ENCODE data around the gene SERPINA3.
"Not testable (repeated sequence)": the region's sequence is repeated elsewhere in the genome, so short reads cannot be mapped to it uniquely, and the experiment has no call there.

SERPINA3 gene

DNA sequence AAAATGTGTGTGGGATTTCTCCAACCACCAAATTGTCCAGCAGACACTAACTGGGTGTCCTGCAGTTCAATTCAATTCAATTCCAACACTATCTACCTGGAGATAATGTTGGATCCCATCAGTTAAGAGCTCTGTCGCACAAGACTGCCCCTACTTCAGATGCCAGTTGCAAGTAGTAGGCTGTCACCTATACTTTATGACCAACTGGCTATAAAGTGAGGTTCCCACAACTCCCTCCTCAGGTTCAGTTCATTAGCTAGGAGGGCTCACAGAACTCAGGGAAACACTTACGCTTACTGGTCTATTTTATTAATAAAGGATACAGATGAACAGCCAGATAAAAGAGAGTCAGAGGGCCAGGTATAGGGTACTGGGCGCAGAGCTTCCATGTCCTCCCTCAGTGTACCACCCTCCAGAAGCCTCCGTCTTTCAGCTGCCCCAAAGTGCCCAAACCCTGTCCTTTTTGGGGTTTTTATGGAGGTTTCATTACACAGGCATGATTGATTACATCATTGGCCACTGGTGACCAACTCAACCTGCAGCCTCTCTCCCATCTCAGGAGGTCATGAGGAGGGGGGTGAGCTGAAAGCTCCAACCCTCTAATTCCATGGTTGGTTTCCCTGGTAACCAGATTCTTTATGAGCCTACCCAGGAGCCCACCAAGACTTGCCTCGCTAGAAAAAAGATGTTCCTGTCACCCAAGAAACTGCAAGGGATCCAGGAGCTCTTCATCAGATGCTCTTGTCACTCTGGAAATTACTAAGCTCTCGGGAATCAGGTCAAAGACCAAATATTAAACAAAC lies 38.5 kb upstream of the SERPINA3 start:
- H3K36me3 ChIP-seq (ENCODE audit: control insufficient read depth in 2 of 2, insufficient read depth in 2 of 2, low read length in 2 of 2): no peaks in the 10 kb centered on the region
- H3K9me3 ChIP-seq (ENCODE audit: control insufficient read depth in 2 of 2, low read length in 2 of 2): no peaks in the 10 kb centered on the region
- no peak overlapping the region for H3K4me3 ChIP-seq (ENCODE audit: low read length in 2 of 2)
- H3K27me3 ChIP-seq (ENCODE audit: control insufficient read depth in 2 of 2, insufficient read depth in 2 of 2, low read length in 2 of 2): no peaks in the 10 kb centered on the region
- H3K27ac ChIP-seq (ENCODE audit: low read depth in 2 of 2, low read length in 2 of 2): no peak overlapping the region
- no peaks in the 10 kb centered on the region for H3K4me1 ChIP-seq (ENCODE audit: control insufficient read depth in 2 of 2, insufficient read depth in 2 of 2, low read length in 2 of 2)
- no peak overlapping the region for H3K9ac ChIP-seq (ENCODE audit: low read depth in 1 of 2, low read length in 2 of 2)

DNA sequence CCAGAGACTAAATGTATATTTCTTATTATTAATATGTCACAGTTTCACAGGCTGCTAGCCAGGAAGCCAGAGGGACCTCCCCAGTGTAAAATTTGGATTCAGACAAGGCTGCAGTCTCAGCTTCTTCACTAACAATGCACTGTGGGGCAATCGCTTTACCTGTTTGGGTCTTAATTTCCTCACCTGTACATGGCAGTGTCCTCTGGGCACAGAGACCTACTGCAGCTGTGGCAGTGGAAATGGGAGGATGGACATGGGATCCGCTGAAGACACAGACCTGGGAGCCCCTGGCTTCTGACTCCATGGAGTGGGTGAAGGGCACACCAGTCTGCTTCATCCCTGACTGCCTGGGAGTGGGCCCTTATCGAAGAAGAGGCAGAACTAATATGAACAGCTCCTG lies 37.9 kb upstream of the SERPINA3 start:
- no peak overlapping the region for H3K27ac ChIP-seq (ENCODE audit: low read depth in 2 of 2, low read length in 2 of 2)
- H3K27me3 ChIP-seq (ENCODE audit: control insufficient read depth in 2 of 2, insufficient read depth in 2 of 2, low read length in 2 of 2): no peaks in the 10 kb centered on the region
- H3K4me1 ChIP-seq (ENCODE audit: control insufficient read depth in 2 of 2, insufficient read depth in 2 of 2, low read length in 2 of 2): no peaks in the 10 kb centered on the region
- no peaks in the 10 kb centered on the region for H3K36me3 ChIP-seq (ENCODE audit: control insufficient read depth in 2 of 2, insufficient read depth in 2 of 2, low read length in 2 of 2)
- H3K4me3 ChIP-seq (ENCODE audit: low read length in 2 of 2): no peak overlapping the region
- no peaks in the 10 kb centered on the region for H3K9me3 ChIP-seq (ENCODE audit: control insufficient read depth in 2 of 2, low read length in 2 of 2)
- no peak overlapping the region for H3K9ac ChIP-seq (ENCODE audit: low read depth in 1 of 2, low read length in 2 of 2)

DNA sequence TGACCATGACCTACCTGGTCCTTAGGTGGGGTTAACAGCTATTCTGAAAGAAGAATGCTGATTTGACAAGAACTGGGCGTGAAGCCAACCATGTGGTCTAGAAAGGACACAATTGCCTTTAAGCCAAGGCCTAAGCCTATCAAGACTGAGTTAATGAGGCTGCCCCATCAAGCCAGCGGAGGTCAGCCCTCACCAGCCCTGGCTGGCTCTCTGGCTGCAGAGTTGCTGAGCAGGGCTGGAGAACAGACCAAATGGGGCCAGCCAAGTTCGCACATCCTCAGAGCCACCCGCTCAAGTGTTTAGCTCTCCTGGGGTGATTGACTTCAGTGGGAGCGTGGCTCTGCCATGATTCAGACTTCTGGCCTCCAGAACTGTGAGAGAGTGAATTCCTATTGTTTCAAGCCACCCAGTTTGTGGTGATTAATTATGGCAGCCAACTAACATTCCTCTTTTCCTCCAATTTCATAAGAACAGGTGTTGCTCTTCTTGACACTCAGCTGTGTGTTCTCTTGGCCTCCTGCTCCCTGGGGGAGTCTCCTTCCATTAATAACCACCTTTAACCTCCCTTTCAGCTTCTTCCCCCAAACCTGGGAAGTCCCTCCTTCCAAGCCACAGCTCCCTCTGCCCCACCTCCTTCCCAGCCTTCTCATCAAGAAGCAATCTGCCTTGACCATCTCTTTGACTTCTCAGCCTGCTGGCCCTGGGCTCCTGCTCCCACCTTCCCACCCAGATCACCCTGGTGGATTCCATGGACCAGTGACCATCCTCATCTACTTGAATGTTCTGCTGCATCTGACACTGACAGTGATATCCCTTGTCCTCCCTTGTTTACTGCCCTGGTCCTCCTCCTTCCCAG lies 36.2 kb upstream of the SERPINA3 start:
- Histone ChIP-seq H3K27ac (ENCODE audit: low read depth in 2 of 2, low read length in 2 of 2) (no peak overlapping the region), H3K9me3 (ENCODE audit: control insufficient read depth in 2 of 2, low read length in 2 of 2) (no peaks in the 10 kb centered on the region), H3K36me3 (ENCODE audit: control insufficient read depth in 2 of 2, insufficient read depth in 2 of 2, low read length in 2 of 2) (no peaks in the 10 kb centered on the region), H3K9ac (ENCODE audit: low read depth in 1 of 2, low read length in 2 of 2) (no peak overlapping the region), H3K4me1 (ENCODE audit: control insufficient read depth in 2 of 2, insufficient read depth in 2 of 2, low read length in 2 of 2) (no peaks in the 10 kb centered on the region), H3K27me3 (ENCODE audit: control insufficient read depth in 2 of 2, insufficient read depth in 2 of 2, low read length in 2 of 2) (no peaks in the 10 kb centered on the region), H3K4me3 (ENCODE audit: low read length in 2 of 2) (no peak overlapping the region)

DNA sequence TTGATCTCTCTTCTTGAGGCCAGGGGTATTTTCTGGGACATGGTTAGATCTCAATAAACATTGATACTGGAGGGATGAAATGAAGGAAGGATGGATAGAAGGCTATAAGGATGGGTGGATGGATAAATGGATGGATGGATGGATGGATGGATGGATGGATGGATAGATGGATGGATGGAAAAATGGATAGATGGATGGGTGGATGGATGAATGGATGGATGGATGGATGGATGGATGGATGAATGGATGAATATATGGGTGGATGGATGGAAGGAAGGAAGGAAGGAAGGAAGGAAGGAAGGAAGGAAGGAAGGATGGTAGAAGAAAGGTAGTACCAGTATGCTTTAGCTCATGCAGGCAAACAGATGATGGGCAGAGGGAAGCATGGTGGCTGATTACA lies 34.7 kb upstream of the SERPINA3 start:
- not testable (repeated sequence) for H3K36me3 ChIP-seq (ENCODE audit: control insufficient read depth in 2 of 2, insufficient read depth in 2 of 2, low read length in 2 of 2); H3K9me3 ChIP-seq (ENCODE audit: control insufficient read depth in 2 of 2, low read length in 2 of 2); H3K9ac ChIP-seq (ENCODE audit: low read depth in 1 of 2, low read length in 2 of 2); H3K27me3 ChIP-seq (ENCODE audit: control insufficient read depth in 2 of 2, insufficient read depth in 2 of 2, low read length in 2 of 2); H3K4me1 ChIP-seq (ENCODE audit: control insufficient read depth in 2 of 2, insufficient read depth in 2 of 2, low read length in 2 of 2); H3K27ac ChIP-seq (ENCODE audit: low read depth in 2 of 2, low read length in 2 of 2); H3K4me3 ChIP-seq (ENCODE audit: low read length in 2 of 2)

DNA sequence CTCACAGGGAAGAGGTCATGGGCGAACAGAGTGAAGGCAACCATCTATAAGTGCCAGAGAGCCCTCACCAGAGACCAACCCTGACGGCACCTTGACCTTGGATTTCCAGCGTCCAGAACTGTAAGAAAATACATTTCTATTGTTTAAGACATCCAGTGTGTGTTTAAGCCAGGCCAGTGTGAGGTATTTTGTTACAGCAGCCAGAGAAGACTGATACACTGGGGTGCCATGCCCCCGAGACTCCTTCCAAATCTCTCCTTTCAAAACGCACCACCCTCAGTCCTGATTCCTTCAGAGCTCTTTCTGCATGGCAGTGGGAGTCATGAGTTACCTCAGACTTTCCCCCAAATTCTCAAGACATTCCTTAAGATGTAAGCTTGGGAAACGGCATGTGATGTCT lies 33.5 kb upstream of the SERPINA3 start:
- Histone ChIP-seq H3K9me3 (ENCODE audit: control insufficient read depth in 2 of 2, low read length in 2 of 2) (no peaks in the 10 kb centered on the region), H3K4me3 (ENCODE audit: low read length in 2 of 2) (no peak overlapping the region), H3K27ac (ENCODE audit: low read depth in 2 of 2, low read length in 2 of 2) (no peak overlapping the region), H3K36me3 (ENCODE audit: control insufficient read depth in 2 of 2, insufficient read depth in 2 of 2, low read length in 2 of 2) (no peaks in the 10 kb centered on the region), H3K4me1 (ENCODE audit: control insufficient read depth in 2 of 2, insufficient read depth in 2 of 2, low read length in 2 of 2) (no peaks in the 10 kb centered on the region), H3K27me3 (ENCODE audit: control insufficient read depth in 2 of 2, insufficient read depth in 2 of 2, low read length in 2 of 2) (no peaks in the 10 kb centered on the region), H3K9ac (ENCODE audit: low read depth in 1 of 2, low read length in 2 of 2) (no peak overlapping the region)

DNA sequence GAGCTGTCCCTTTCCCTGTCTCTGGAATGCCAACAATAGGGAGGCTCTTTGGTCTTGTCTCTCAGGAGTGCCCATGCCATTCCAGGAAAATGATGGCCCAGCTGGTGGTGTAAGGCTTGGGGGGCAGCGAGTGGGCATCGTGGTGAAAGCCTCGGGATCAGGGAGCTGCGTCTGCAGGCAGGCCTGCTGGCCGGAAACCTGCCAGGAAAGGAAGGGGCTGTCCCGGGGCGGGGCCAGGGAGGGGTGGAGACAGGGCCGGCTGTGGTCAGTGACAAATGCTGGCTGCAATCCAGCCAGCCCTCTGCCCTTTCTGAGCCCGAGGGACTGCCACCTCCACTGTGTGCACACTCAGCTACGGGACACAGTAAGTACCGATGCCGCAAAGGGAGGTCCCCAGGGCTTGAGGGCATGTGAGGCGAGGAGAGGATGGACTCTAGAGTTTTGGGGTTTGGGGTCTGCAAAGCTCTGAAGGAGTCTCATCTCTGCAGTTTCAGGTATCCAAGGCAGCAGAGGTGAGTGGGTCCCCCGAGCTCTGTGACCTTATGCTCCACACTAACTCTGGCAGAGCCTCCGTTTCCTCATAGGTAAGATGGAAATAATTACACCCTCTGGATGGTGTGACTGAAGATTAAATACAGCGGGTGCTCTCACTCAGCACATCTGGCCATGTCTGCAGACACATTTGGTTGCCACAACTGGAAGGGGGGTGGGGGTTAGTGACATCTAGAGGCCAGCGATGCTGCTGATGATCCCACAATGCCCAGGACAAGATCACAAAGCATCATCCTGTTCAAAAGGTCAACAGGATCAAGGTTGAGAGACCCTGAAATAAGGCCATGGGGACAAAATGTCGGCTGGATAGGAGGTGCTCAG lies 30.8 kb upstream of the SERPINA3 start, which contains the start of gene SERPINA5:
Gene SERPINA5 (plus strand): TSS at position 300 of the 873 bp plus-strand sequence. CDS start 5,937 bp downstream, outside the sequence.
- Histone ChIP-seq H3K27ac (ENCODE audit: low read depth in 2 of 2, low read length in 2 of 2) (no peak within 1 kb of the TSS), H3K9me3 (ENCODE audit: control insufficient read depth in 2 of 2, low read length in 2 of 2) (no peaks in the 10 kb centered on the region), H3K27me3 (ENCODE audit: control insufficient read depth in 2 of 2, insufficient read depth in 2 of 2, low read length in 2 of 2) (no peaks in the 10 kb centered on the region), H3K4me1 (ENCODE audit: control insufficient read depth in 2 of 2, insufficient read depth in 2 of 2, low read length in 2 of 2) (no peaks in the 10 kb centered on the region), H3K36me3 (ENCODE audit: control insufficient read depth in 2 of 2, insufficient read depth in 2 of 2, low read length in 2 of 2) (no peaks in the 10 kb centered on the region), H3K4me3 (ENCODE audit: low read length in 2 of 2) (no peak within 1 kb of the TSS), H3K9ac (ENCODE audit: low read depth in 1 of 2, low read length in 2 of 2) (no peak within 1 kb of the TSS)

DNA sequence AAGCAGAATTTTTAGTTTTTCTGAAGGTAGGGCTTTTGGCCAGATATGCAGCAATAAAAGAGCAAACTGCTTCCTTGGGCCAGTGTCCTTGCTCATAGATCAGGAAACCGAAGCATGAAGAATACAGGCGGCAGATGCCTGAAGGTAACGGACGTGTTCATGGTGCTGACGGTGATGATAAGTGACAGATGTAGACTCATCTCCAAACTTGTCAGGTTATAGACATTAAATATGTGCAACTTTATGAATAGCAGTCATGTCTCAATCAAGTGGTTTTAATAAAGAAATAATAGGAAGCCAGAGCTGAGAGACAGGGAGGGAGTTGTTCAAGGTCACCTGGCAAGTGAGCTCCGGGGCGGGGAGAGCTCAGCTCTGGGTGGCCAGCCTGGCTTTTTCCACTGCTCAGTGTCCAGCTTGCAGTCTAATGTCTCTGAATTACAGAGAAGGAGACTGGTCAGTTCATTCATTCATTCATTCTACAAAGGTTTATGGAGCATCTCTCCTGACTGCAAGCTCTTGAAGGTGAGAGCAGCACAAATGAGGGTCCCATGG lies 29.9 kb upstream of the SERPINA3 start:
- H3K9me3 ChIP-seq (ENCODE audit: control insufficient read depth in 2 of 2, low read length in 2 of 2): no peaks in the 10 kb centered on the region
- no peak overlapping the region for H3K27ac ChIP-seq (ENCODE audit: low read depth in 2 of 2, low read length in 2 of 2)
- no peaks in the 10 kb centered on the region for H3K27me3 ChIP-seq (ENCODE audit: control insufficient read depth in 2 of 2, insufficient read depth in 2 of 2, low read length in 2 of 2)
- no peaks in the 10 kb centered on the region for H3K36me3 ChIP-seq (ENCODE audit: control insufficient read depth in 2 of 2, insufficient read depth in 2 of 2, low read length in 2 of 2)
- H3K4me3 ChIP-seq (ENCODE audit: low read length in 2 of 2): no peak overlapping the region
- no peak overlapping the region for H3K9ac ChIP-seq (ENCODE audit: low read depth in 1 of 2, low read length in 2 of 2)
- H3K4me1 ChIP-seq (ENCODE audit: control insufficient read depth in 2 of 2, insufficient read depth in 2 of 2, low read length in 2 of 2): no peaks in the 10 kb centered on the region

DNA sequence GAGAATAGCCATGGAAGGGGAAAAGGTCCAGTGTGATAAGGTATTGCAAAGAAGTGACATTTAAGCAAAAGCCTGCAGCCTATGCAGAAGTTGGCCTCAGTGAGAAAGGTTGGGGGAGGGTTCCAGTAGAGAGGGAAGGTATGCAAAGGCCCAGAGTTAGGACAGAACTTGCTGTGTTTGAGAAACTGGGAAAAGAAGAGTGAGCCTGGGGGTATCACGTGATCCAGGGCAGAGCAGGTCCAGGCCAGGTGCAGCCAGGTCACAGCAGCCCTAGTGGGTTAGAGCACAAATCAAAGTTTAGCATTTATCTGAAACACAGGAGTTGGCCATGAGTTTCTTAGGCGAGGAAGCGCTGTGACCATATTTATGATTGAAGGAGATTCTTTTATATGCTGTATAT lies 29.3 kb upstream of the SERPINA3 start:
- H3K36me3 ChIP-seq (ENCODE audit: control insufficient read depth in 2 of 2, insufficient read depth in 2 of 2, low read length in 2 of 2): no peaks in the 10 kb centered on the region
- no peak overlapping the region for H3K27ac ChIP-seq (ENCODE audit: low read depth in 2 of 2, low read length in 2 of 2)
- no peaks in the 10 kb centered on the region for H3K9me3 ChIP-seq (ENCODE audit: control insufficient read depth in 2 of 2, low read length in 2 of 2)
- no peak overlapping the region for H3K9ac ChIP-seq (ENCODE audit: low read depth in 1 of 2, low read length in 2 of 2)
- no peaks in the 10 kb centered on the region for H3K27me3 ChIP-seq (ENCODE audit: control insufficient read depth in 2 of 2, insufficient read depth in 2 of 2, low read length in 2 of 2)
- H3K4me1 ChIP-seq (ENCODE audit: control insufficient read depth in 2 of 2, insufficient read depth in 2 of 2, low read length in 2 of 2): no peaks in the 10 kb centered on the region
- no peak overlapping the region for H3K4me3 ChIP-seq (ENCODE audit: low read length in 2 of 2)

DNA sequence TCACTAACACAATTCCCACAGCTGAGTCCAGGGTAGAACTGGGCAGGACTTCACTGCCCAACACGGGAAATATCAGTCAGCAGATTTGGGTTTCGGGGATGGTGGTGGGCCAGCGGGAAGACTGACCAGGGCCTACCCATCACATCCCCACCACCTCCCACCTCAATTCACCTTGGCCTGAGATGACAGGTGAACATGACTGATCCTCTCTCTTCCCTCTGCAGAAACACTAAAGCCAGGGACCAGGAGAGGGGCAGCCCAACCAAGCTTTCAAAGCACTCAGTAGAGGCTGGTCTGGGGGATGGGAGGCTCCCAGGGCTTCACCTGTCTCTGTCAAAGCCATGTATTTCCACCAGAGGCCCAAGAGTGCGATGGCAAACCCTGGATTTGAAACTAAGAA lies 28.6 kb upstream of the SERPINA3 start:
- H3K9ac ChIP-seq (ENCODE audit: low read depth in 1 of 2, low read length in 2 of 2): no peak overlapping the region
- no peaks in the 10 kb centered on the region for H3K27me3 ChIP-seq (ENCODE audit: control insufficient read depth in 2 of 2, insufficient read depth in 2 of 2, low read length in 2 of 2)
- no peak overlapping the region for H3K27ac ChIP-seq (ENCODE audit: low read depth in 2 of 2, low read length in 2 of 2)
- H3K4me3 ChIP-seq (ENCODE audit: low read length in 2 of 2): no peak overlapping the region
- no peaks in the 10 kb centered on the region for H3K36me3 ChIP-seq (ENCODE audit: control insufficient read depth in 2 of 2, insufficient read depth in 2 of 2, low read length in 2 of 2)
- H3K4me1 ChIP-seq (ENCODE audit: control insufficient read depth in 2 of 2, insufficient read depth in 2 of 2, low read length in 2 of 2): no peaks in the 10 kb centered on the region
- no peaks in the 10 kb centered on the region for H3K9me3 ChIP-seq (ENCODE audit: control insufficient read depth in 2 of 2, low read length in 2 of 2)

Measured in mucosa of rectum (tissue), 2 donors.